Activated CD8-positive, alpha-beta memory T cell treated with anti-CD3 and anti-CD28 coated beads, Interleukin-2, amount 50 U/mL, for 24 hours (primary cell): ENCODE measurements around the gene RRP8.

ENCODE experiments used
- DNase-seq: peaks from one replicate; pipeline ENCODE4 v3.0.0-alpha.2; 2020; ENCODE audit errors: extremely low read depth

The RRP8 gene

DNA sequence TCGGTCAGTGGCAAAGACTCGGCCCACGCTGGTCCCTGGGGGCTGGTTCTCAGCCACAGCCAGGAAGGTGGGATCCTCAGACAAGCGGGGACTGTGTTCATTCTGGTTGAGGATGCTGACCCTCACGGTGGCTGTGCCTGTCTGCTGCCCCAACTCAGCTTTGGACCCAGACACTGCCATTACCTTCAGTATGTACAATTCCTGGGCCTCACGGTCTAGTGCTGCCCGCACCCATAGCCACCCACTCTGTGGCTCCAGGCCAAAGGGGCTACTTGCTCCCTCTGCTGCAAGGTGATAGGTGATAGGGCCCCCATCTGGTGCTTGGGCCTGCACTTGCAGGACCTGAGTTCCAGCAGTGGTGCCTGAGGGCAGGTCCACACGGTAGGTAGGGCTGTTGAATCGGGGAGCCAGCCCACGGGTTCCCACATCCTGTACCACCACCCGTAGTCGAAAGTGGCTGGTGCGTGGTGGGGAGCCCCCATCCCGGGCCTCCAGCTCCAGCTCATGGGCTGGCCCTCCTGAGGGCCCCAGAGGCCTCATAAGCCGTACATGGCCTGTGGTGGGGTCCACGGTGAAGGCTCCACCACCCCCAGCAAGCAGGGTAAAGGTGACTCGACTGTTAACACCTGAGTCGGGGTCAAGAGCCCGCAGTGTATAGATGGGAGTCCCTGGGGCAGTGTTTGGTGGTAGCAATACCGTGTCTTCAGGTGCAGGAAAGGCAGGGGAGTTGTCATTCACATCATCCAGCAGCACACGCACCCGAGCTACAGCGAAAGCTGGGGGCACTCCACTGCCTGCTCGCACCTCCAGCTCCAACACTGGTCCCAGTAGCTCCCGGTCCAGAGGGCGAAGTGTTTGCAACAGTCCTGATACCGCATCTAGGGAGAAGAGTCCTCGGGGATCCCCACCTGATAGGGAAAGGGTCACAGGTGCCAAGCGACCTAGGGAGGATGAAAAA is 29.0 kb upstream of the RRP8 start:
- no peak for DNase-seq

GRCh38 chr11:6631361-6631890 is 28.0 kb upstream of the RRP8 start:
- no peak for DNase-seq

DNA sequence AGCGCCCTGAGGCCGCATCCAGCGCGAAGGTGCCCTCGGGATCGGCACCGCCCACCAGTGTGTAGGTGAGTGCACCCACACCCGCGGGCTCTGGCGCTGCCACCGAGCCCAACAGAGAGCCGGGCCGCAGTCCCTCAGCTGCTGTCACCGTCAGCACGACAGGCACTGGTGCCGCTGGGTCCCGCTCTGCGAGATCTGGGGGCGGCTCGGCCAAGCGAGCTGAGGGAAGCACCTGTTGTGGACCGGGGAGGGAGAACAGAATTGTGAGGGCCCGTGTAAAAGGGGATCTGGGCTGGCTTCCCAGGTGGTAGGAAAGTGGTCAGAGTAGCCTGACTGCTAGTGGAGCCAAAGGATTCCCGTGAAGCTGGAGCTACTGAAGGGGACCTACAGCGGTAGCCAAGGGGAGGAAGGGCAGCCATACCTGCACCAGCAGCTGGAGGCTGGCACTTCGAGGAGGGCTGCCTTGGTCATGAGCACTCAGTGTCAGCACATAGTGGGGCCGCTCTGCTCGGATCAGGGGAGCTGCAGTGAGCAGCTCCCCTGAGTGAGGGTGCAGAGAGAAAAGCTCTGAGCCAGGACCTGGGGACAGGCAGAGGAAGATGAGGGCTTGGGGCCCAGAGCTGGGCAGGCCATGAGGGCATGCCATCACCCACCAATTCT is 27.3 kb upstream of the RRP8 start:
- DNase-seq: no peak

- DNase-seq: no peak
Measured at GRCh38 chr11:6629892-6630631, 26.6 kb upstream of the RRP8 start.

DNA sequence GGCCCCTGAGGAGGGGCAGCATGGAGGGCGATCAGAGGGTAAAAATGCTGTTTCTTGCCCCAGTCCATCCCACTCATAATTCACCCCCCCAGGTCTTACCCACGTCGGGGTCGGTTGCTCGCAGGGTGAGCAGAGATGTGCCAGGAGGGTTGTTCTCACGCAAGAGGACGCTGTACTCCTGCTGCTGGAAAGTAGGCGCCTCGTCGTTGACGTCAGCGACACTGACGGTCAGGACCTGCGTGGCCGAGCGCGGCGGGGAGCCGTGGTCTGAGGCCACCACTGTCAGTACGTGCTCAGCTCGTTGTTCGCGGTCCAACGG is 26.1 kb upstream of the RRP8 start:
- no peak for DNase-seq

GRCh38 chr11:6628526-6628925 is 25.1 kb upstream of the RRP8 start:
- DNase-seq: no peak

DNA sequence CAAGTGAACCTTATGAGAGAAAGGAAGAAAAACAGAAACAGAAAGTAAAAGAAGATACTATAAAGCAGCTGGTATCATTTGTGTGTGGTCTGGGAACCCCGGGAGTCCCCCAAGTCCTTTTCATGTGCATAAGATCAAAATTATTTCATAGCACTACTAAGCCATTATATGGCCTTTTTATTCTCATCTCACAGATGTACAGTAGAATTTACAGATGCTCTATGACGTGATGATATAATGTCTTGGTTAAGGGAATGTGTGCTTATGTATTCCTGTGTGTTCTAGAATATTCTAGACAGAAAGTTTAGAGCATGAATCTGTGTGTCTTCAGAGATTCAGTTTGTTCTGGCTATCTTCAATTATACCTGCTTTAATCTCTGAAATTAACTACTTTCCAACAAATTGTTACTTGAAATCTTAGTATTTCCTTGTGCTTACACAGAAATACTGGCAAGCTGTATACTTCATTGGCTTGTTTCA is 24.4 kb upstream of the RRP8 start:
- no peak for DNase-seq

DNA sequence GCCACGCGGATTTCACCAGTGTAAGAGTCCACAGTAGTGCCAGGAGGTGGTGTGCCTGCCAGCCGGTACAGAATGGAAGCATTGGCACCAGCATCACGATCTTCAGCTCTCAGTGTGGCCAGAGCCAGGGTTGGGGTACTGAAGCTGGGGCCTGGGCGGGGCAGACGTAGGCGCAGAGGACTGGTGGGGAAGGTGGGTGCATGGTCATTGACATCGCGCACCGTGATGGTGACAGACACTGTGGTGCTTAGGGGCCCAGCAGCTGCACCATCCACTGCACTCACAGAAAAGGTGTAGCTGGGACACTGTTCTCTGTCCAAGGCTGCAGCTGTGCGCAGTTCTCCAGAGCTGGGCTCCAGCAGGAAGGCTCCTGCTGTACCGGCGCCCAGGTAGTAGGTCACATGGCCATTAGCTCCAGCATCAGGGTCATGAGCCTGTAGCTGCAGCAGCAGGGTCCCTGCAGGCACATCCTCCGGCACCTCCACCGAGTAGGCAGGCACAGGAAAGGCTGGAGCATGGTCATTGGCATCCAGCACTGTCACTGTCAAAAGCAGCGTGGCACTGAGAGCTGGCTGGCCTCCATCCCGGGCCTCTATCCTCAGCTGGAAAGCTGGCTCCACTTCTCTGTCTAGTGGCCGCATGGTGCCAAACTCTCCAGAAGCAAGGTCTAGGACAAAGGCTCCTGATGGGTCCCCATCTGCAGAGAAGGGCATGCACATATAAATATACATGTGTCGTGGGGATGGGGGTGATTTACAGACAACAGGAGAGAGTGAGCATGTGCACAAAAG is 23.8 kb upstream of the RRP8 start:
- no peak for DNase-seq

GRCh38 chr11:6625832-6626420 is 22.5 kb upstream of the RRP8 start:
- DNase-seq: no peak

GRCh38 chr11:6625156-6625831 is 21.9 kb upstream of the RRP8 start:
- DNase-seq: no peak

DNA sequence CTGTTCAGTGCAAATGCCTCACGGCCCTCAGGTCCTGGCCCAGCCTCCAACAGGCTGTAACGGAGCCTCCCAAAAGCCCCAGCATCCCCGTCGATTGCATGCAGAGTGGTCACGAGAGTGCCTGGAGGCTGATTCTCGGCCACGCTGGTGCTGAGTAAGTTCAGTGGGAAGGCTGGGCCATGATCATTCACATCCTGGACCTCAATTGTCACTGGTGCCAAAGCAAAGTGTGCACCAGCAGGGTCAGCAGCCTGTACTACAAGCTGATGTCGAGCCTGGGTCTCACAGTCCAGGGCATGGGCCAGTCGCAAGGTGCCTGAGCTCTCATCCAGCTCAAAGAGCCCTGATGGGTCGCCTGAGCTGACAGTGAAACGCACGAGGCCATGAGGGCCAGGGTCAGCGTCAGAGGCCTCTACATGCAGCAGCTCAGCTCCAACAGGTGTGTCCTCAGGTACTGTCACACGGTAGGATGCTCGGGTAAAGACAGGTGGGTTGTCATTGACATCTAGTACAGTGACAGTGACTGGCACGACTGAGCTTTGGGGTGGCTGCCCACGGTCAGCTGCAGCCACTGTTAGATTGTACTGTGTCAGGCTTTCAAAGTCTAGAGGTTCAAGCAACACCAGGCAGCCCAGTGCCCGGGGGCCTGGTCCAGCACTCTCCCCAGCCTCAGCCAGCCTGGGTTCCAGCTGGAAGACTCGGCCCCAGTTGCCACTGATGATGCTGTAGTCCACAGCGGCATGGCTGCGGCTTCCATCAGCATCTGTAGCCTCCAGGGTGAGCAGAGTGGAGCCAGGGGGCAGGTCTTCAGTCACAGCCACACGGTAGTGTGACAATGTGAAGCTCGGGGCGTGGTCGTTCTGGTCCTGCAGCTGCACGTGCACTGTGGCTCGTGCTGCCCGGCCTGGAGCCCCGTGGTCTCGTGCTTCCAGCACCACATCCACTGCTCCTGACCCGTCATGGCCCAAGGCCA is 20.3 kb upstream of the RRP8 start:
- DNase-seq: no peak

DNA sequence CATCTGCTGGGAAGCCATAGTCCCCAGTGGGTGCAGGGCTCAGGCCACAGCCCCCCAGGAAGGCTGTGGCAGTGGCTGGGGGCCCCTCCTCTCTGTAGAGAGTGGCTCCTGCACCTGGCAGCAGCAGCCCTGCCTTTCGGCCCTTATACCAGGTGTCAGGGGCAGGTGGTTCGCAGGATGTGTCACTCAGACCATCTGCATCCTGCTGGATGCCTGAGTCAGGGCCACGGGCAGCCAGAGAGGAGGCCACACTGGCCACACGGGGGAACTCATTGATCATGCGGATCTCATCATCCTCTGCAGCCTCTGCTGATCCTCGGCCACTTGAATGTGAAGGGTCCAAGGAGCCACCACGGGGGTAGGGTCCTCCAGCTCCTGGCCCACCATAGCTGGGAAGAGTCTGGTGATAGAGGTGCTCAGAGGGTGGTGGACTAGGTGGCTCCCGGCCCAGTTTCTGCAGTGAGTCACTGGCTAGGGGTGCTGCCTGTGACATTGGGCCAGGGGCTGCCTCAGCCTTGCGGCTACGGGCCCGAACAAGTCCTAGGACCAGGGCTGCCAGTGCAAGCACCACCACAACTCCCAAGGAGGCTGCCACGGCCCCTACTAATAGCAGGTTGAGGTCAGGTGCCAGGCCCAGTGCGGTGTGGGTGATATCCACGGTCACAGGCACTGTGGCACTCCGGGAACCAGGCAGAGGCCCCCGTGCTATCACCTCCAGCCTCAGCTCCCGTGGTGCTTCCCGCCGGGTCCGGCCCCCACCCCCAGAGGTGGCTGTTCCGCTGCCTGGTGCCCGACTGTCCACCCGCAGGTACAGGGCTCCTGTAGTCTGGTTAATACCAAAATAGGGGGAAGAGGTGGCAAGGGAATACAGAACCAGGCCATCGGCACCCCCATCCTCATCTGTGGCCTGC is 19.1 kb upstream of the RRP8 start:
- DNase-seq: no peak

DNA sequence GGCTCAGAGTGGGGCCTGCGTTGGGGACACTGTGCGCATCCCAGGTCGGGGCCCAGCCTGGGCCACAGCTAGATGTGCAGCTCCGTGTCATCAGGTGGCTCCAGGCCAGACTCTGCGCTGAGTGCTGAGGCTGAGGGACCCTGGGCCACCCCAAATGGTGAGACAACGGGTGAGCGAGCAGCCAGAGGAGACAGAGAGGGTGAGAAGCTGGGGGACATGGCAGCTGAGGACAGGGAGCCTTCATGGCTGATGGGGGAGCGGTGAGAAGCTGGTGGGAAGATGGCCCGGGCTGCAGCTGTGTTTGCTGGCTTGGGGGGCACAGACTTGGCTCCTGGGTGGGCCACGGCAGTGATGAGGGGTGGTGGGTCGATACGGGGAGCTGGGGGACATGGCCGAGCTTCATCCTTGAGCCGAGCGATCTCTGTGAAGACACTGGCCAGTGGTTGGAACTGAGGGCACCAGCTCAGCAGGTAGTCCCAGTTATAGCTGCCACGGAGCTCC is 18.3 kb upstream of the RRP8 start:
- no peak for DNase-seq

DNA sequence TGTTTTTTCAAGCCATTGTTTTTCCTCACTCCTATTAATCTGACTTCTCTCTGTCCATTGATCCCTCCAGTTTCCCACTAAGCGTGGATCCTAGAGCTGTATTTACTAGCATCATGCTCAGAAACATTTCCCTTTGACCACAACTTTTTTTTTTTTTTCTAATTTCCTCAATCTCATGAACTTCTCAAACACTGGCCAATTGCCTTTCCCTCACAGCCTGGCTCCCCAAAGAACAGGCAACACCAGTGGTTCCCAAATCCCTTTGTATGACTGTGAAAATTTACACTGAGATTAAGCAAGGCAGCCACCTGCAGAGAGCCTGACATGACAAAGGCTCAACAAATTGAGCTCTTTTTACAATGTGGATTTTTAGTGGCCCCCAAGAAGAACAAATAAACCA is 17.2 kb upstream of the RRP8 start:
- DNase-seq: no peak

- DNase-seq: peak; percentile 82
Measured at GRCh38 chr11:6619004-6619745, 15.8 kb upstream of the RRP8 start, which contains the start of gene TPP1. TSS of gene TPP1 (minus strand) at chr11:6619422. CDS start at chr11:6619400, 22 bp downstream.

DNA sequence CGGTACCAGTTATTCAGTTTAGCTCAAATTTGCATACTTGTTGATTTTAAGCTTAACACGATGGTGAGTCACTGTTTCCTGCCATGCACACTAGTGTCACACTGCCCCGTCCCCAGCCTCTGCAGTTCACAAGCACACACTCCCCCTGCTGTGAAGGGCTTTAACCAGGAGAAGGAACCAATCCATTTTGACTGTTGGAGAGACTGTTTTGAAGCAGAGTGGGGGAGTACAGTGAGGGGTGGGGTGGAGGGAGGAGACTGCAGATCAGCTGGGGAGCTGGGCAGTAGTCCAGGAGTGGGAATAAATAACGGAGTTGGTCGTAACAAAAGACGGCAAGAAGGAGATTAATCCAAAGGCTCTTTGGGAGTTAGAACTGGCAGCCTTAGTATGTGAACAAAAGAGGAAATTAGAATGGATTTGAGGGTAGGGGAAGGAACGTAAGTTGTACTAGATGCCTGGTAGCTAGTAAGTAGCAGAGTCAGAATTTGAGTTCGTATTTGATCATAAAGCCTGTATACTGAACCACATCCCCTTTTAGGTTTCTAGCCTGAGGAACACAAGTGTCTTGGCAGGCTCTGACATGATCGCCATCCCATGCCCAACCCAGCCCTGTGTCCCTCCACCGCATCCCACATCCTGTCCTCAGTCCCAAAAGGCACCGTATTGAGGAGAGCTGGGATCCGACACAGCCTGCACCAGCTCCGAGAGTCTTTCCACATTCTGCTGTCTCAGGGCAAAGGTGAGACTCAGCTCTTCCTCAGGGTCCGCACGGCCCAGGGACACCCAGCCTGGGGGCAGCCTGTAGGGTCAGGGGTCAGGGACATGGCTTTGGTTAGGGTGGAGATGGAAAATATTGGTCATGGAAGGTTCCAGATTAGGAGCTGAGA is 14.9 kb upstream of the RRP8 start:
- DNase-seq: peak; percentile 29
